CD4-positive, alpha-beta T cell treated with Interleukin-6 at 100 ng/mL for 8 hours (primary cell): Measurements from ENCODE around the gene C16orf96.

ENCODE experiments used
- DNase-seq: peaks from one replicate; pipeline ENCODE4 v3.0.0-alpha.2; 2020; ENCODE audit warnings: mixed read lengths, low spot score

The C16orf96 gene

DNA sequence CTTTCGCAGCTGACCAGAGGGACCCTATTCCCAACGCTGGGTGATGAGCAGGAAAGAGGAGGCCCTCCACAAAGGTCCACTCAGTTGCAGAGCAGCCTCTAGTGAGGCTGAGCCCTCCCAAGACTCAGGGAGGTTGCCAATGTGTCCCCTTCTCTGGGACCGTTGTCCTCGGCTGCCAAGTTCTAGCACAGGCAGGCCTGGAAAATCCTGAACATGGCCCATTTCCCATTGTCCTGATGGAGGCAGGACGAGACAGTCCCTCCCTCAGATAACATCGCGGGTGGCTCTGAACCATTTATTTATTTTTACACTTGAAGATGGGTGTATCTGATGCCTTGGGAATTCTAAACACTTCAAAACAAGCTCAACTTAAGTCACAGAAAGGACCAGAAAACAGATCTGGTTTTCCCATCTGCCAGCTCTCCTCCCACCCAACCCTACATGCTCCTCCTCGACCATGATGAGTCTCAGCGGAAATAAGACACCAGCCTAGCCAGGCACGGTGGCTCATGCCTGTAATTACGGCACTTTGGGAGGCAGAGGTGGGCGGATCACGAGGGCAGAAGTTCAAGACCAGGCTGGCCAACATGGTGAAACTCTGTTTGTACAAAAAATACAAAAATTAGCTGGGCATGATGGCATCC is 30.4 kb upstream of the C16orf96 start:
- no peak for DNase-seq

DNA sequence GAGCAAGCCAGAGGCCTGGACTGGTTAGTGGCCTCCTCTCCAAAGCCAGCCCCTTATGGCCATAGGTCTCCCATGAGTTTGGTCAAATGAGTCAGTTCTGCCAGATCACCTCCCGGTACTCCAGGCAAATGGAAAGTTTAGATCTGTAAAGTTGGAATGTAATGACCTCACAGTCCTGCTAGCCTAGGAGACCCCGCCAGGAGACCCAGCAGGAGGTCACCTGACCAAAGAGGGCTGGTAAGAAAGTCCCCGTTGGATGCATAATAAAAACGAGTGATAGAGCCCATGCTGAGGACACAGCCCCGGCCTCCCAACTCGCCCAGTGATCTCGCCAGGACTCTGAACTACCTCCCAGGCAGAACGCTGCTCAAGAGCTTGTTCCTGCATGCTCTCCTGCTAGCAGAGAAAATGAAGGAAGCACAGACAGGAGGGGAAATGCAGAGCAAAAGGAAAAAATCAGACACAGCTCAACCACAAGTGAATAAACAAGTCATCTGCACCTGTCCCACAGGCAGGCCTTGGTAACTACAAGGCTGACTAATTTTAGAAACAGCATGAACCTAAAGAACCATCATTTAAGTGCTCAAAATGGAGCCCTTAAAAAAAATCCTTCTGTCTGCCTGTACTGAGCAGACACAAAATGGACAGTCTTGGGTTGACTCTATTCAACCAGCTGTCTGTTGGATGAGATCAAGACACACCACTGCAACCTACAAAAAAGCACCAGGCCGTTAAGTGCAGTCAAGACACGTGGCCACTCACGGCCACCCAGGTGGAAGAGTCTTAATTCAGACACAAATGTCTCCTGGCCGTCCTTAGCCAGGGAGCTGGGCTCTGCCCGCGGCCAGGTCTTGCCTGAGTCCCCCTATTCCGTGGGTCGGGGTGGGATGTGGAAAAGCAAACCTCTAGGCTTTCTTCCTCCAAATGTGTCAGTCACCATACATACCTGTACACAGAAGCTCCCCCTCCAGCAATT is 26.8 kb upstream of the C16orf96 start:
- peak; percentile 28 for DNase-seq

DNA sequence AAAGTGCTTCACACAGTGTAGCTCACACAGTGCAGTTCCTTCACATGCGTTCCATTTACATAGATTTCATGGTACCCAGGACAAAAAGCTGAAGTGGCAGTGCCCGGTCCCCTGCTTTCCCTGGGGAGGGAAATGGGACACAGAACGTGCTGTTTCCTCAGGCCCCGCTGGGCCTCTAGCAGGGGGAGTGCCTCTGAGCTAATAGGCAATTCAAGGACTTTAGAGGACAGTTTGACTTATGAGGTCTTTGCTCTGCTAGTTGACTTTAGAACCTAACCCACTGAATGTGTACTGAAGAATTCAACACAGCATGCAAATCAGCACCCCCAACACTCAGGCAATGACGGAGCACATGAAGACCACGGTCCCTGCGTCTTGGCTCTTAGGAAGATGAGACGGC is 24.3 kb upstream of the C16orf96 start:
- no peak for DNase-seq

DNA sequence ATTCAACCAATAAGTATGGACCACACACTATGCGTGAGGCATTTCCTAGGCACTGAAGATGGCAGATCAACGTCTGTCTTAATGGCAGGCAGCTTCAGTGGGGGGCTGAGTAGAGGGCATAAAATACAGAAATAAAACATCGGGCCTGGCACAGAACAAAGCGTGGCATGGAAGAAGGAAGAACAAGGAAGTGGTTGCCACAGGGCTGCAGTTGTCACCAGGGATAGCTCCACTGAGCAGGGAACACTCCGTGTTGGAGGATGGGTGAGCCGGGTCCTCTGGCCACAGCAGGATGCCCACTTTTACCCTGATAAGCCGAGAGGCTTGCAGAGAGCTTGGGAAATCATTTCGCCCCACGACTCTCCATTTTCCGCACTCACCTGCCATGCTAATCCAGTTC is 23.9 kb upstream of the C16orf96 start:
- no peak for DNase-seq

DNA sequence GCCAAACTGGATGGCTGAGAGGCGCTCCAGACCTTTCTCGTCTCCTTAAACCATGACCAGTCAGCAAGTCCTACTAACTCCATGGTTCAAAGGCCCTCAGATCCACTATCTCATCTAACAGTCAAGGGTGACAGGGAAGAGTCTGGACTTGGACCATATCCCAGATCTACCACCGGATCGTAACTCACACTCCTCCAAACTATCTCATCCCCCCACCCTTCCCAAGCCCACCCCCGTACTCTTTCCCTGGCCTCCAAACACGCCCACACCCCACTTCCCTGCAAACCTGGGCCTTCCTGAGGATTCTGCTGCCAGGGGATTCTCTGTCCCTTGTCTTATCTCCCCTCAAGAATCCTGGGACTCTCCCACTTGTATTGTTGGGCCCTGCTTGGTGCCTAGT is 22.6 kb upstream of the C16orf96 start:
- DNase-seq, result no peak

DNA sequence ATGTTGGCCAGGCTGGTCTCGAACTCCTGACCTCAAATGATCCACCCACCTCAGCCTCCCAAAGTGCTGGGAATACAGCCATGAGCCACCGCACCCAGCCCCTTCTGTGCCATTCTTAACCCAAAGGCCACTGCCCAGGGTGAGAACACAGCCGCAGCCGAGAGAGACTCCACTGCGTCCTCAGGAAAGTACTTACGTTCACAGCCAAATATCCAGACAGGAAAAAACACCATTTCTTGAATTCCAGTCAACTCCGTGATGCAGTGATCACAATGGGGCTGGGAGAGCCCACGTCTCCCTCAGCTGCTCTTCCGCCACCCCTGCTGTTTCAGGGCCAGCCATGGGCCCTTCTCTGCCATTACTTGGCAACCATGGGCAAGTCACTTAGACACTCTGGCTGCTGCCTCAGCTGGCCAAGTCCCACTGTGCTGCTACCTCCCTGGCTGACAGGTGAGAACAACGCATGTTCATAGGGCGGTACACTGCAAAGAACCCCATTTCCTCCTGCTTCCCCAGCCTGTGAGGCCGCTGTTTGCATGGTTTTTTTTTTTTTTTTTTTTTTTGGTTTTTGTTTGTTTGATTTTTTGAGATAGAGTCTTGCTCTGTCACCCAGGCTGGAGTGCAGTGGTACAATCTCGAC is 21.9 kb upstream of the C16orf96 start:
- peak; percentile 22 for DNase-seq

DNA sequence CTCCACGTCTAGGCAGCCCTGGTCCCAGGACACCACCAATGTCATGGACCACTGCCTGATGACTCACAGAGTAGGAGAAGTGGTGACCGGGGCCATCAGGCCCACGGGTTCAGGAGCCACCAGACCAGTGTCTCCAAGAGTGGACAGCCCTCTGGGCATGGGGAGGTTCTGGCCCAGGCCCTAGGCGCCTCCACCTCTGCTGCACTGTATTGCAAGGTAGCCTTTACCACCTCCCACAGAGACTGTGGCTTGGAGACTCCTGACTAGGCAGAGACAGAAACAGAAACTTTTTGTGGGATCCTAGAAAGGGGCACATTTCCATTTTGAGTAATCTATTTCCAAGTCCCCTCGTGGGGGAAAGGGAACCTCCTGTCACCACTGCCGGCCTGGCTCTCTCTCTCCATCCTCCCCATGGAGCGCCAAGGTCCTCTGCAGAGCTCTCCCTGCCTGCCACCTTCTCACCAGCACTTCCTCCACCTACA is 20.5 kb upstream of the C16orf96 start:
- DNase-seq, result no peak

DNA sequence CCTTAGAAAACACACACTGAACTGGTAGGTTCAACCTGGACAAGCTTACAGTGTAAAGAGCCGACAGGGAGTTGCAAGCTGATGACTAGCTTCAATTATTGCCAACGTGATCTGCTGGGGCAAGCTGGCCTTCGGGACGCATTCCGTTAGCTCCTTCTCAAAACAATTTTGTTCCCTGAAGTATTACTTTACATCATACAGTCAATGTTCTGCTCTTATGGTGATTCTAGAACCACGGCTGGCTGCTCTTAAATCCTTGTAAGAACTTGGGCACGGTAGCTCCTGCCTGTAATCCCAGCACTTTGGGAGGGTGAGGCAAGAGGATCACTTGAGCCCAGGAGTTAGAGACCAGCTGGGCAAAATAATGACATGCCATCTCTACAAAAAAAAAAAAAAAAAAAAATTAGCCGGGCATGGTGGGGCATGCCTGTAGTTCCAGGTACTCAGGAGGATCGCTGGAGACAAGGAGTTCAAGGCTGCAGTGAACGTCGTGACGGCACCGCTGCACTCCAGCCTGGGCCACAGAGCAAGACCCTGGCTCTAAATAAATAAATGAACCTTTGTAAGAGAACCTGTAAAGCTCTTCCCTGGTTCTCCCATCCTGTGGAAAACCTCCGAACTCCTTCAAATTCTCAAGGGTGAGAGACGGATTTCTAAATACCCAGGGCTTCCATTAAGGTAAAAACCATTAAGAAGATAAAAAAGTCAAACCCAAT is 19.6 kb upstream of the C16orf96 start:
- no peak for DNase-seq

DNA sequence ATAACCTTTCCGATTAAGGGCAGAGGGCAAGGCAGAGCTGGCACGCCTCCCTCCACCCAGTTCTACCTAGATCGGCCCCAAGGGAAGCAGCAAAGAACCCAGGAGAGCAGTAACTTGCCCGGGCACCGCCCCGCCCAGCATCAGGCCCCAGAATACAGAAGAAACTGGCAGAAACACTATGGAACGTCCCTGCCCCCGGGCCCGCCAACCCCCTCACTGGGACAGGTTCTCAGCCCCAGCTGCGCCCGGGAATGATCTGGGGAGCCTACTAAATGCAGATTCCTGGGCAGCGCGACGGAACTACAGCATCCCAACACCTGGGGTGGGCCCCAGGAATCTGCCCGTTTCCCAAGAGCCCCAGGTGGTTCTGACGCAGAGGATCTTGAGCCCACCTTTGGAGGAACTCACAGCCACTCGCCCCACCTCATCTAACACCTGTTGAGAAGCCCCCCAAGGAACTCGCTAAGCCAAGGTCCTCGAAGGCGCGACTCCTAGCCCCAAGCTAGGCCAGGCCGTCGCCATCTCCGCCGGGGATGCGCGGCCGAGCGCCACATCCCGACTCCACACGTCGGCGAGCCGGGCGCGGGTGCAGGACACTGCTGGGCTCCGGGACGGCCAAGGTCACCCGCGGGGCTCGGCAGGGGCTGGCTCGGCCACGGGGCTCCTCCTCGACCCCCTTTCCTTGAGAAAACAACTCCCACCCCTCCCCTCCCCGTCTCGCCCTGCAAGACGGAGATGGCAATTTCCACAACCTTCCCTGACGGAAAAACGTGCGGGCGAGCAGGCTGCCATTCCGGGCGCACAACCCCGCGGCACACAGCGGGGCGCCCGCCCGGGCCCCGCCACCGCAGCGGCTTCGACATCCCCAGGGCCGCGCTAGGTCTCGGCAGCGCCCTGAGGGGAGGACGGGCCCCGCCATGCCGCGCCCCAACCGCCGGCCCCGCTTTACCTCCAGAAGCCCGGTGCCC is 18.5 kb upstream of the C16orf96 start:
- DNase-seq, result no peak

DNA sequence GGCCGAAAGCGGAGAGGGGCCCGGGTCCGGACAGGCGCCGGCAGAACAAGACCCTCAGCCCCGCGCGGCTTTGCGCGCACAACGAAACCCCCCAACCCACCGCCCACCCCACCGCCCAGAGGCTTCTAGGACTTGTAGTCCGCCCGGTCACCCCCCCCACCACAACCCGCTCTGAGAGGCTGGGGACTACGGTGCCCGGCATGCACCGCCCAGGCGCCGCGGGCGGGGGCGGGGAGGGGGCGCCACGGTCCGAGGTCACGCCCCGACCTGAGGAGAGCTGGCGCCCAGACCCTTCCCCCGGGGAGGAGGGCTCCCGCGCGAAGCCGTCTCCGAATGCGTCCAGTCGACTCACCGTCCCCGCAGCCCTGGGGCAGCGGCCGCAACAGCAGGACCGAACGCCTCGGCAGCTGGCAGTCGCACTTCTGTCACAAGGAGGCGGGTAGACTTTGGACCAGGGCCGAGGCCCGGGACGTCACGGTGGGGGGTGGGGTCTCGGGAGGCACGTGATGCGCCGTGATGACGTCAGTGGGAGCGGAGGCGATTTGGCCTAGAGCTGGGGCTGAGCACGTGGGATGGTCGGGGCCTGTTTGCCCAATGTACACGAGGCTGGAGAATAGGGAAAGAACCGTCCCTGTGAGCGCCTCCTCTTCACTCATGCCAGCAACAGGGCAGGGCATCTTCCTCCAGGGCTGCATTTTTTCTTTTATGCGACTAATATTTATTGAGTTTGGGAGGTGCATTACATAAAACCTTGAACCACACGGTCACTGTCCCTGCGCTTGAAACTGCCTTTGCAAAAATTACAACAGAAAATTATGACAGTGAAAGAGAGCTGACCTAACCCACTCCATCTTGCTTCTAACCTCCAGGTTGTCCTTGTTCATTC is 17.5 kb upstream of the C16orf96 start, which contains the start of gene CDIP1:
Gene CDIP1, minus strand, starts transcription at position 424 of the 886 bp plus-strand sequence. CDS start 24,643 bp downstream, outside the sequence.
- DNase-seq, result peak; percentile 95

DNA sequence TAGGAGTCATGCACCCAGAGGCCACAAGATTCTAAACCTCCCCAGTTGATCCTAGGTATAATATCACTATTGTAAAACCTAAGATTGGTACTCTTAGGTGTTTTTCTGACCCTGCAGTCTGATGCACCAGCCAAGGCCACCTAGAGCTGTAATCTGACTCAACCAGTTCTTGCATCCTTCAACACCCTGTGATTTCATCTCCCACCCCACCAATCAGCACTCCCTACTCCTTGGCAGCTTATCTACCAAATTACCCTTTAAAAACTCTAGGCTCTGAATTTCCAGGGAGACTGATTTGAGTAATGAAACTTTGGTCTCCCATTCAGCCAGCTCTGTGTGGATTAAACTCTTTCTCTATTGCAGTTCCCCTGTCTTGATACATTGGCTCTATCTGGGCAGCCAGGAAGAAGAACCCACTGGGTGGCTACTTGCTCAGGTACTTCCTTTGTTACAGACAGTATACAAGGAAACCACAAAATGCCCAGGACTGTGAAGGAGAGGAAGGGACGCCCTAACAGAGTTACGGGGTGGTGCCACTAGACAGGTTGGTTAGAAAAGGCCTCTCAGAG is 16.3 kb upstream of the C16orf96 start:
- DNase-seq, result no peak

DNA sequence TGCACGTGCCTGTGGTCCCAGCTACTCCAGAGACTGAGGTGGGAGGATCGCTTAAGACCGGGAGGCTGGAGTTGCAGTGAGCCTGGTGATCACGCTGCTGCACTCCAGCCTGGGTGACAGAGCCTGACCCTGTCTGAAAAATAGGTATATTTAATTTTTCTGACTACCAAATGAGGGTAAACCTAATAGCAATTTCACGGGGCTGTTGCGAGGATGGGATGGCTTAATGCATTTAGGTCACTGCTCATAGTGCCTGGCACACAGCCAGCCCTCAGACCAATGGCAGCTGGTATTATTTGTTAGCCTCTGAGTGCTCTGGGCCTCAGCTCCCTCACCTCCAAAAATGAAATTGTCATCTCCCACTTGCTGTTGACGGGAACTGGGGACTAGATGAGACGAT is 11.7 kb upstream of the C16orf96 start:
- DNase-seq, result no peak

DNA sequence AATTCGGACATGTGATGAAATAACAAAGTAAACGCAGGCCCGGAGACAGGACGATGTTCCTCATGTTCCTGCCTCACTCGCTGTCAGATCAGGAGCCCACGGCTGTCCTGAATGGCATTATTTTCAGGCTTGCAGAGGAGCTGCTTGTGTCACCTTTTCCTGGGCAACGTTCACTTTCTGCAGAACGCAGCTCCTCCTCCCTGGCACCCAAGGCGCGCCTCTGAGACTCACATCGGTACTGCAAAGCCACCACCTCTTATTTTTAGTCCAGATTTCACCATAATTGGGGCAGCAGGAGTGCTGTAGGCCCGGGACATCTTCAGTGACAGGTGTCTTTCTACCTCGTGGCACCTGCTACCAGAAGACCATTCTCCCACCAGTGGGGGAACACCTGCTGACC is 8.0 kb upstream of the C16orf96 start:
- DNase-seq, result no peak

DNA sequence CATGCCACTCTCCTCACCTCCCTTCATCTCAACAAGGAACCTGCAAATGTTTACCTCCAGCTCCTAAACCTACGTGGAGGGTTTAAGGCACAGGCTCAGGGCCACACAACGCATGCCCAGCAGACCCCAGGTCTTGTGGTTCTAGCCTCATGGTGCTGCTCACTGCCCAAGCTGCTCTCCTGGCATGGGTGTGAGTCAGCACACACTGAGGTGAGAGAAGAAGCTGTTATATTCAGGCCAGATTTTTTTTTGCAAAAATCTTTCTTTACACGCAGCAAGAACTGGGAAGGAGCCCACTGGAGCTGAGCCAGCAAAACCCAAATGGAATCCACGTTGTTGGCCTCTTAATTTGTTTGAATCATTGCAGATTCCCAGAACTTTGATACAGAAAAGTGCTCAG is 5.5 kb upstream of the C16orf96 start:
- DNase-seq, result no peak

DNA sequence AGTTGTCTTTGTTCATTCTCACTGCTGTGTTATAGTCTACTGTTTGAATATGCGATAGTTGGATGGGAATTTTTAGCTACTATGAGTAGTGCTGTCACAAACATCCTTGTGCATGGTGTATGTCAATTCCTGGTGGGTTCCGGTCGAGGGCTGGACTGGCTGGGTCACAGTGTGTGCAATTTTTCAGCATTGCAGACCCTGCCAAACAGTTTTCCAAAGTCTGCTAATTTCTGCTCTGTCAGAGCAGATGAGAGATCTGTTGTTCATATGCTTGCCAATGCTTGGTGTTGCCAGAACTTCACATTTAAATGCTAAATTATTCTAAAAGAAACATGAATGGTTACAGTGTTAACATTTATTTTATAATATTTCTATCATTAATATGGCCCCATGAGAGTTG is 3.6 kb upstream of the C16orf96 start:
- DNase-seq, result no peak

DNA sequence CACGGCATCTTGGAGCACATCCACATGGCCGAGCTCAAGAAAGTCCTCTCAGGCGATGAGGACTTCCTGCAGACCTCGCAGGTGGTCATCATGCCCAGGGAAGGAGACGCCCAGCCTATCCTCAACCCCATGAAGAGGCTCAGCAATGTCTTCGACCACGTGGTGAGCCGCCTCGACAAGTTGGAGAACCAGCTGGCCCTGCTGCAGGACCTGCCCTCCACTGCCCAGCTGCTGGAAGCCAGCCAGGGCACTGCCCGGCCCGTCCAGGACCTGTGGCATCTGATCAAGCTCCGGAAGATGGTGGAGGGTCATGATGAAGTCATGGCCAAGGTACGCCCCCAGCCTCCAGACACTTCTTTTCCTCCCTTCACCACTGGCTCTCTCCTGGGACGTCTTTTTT is 440 bp downstream of the C16orf96 start:
- DNase-seq, result no peak

DNA sequence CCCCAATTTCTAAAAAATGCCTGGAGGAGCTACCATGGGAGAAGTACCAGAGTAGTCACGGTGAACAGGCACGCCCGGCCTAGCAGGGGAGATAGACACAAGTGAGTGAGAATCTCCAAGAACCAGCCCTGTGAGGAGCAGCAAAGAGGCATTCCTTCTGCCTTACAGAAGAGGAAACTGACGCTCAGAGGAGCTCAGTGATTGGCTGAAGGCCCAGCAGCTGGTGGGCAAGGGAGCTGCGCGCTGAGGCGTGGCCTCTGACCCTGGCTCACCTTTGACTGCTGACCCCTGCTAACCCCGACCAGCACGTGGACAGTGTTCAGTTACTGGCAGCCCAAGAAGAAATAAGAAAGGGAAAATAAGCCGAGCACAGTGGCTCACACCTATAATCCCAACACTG is 1.8 kb downstream of the C16orf96 start:
- no peak for DNase-seq

DNA sequence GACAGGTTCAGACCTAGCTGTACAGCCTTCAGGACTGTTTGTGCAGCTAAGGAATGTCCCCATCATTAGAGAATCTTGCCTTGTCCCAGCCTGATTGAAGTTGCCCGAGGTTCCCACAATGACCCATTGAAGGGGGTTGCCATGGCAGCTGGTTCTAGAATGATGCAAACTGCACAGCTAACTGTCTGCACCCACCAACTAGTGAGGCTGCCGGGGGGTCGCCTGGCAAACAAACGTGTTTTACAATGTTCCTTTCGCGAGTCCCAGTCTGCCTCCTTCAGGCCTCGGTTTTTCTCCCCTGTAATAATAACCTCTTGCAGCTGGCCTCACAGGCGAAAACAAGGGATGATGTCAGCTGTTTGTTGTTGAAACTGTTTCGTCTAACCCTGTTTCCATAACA is 5.5 kb downstream of the C16orf96 start:
- no peak for DNase-seq

DNA sequence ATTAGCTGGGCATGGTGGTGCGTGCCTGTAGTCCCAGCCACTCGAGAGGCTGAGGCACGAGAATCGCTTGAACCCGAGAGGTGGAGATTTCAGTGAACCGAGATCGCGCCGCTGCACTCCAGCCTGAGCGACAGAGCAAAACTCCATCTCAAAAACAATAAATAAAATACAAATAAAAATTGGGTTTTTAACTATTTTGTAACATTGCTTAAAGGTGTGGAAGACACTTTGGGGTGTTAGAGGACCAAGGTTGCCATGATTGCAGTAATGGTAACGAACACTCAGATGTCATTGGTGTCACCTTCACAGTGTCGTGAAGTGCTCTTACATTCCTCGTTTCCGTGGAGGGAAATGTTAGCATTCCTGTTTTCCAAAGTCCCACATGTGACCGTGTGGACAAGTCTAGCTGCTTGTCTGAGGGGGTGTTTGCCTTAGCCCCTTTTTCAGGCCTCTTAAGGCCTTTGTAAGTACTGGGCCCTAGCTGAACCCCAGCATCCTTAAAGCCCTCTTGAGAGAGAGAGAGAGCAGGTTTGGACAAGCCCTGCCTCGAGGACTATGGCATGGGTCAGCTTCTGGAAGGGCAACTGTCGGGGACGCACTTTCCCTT is 8.6 kb downstream of the C16orf96 start:
- no peak for DNase-seq
